Esophagus (tissue), 2 donors: ENCODE data around the gene ADAMTS19. TPM values are rescaled to one million over a fixed set of nuclear protein-coding genes. Genes with fewer than 3 reads are reported as not detected.
"Not testable (repeated sequence)": the region's sequence is repeated elsewhere in the genome, so short reads cannot be mapped to it uniquely, and the experiment has no call there.

Source experiments
- H3K27ac ChIP-seq, 2 donors: one replicate each; pipeline ENCODE4 v1.5.1; 2013; ENCODE audit warnings: low read depth in 2 of 2, mild to moderate bottlenecking in 2 of 2, inconsistent platforms in 1 of 2, low read length in 1 of 2, moderate library complexity in 1 of 2
- H3K27me3 ChIP-seq, 2 donors: one replicate each; pipeline ENCODE4 v1.6.1; 2013; ENCODE audit warnings: low read length in 2 of 2, control low read depth in 1 of 2, mild to moderate bottlenecking in 1 of 2; ENCODE audit not compliant: insufficient read depth in 2 of 2, control insufficient read depth in 1 of 2
- H3K36me3 ChIP-seq, 2 donors: one replicate each; pipeline ENCODE4 v1.6.1; 2013; ENCODE audit warnings: low read length in 1 of 2; ENCODE audit not compliant: control insufficient read depth in 2 of 2, insufficient read depth in 2 of 2
- H3K4me1 ChIP-seq, 2 donors: one replicate each; pipeline ENCODE4 v1.6.1; 2013; ENCODE audit warnings: low read length in 1 of 2; ENCODE audit not compliant: control insufficient read depth in 2 of 2, insufficient read depth in 2 of 2
- H3K4me3 ChIP-seq, 2 donors: one replicate each; pipeline ENCODE4 v1.5.1; 2013; ENCODE audit warnings: low read length in 2 of 2, mild to moderate bottlenecking in 2 of 2, low read depth in 1 of 2, moderate library complexity in 1 of 2
- H3K9me3 ChIP-seq, 2 donors: one replicate each; pipeline ENCODE4 v1.6.1; 2013; ENCODE audit warnings: mild to moderate bottlenecking in 2 of 2, low read depth in 1 of 2, low read length in 1 of 2, moderate library complexity in 1 of 2; ENCODE audit not compliant: control insufficient read depth in 2 of 2, insufficient read depth in 1 of 2
- WGBS, 2 donors: extraction: QIAGEN DNeasy Blood & Tissue Kit; methylation state at CpG; one replicate each; pipeline ENCODE4 v1.1.7; 2013; 5-methylcytosine and 5-hydroxymethylcytosine counted together
- polyA plus RNA-seq, 2 donors: library from polyadenylated mRNA; stranded (reverse); fragments of 200-250 nt; gene quantifications; one replicate each; pipeline ENCODE4 v1.2.3, GENCODE V29; 2013
- donor health status: healthy with polysubstance abuse.
- donor health status: Bipolar disorder and iron deficiency.

The ADAMTS19 gene, protein sequence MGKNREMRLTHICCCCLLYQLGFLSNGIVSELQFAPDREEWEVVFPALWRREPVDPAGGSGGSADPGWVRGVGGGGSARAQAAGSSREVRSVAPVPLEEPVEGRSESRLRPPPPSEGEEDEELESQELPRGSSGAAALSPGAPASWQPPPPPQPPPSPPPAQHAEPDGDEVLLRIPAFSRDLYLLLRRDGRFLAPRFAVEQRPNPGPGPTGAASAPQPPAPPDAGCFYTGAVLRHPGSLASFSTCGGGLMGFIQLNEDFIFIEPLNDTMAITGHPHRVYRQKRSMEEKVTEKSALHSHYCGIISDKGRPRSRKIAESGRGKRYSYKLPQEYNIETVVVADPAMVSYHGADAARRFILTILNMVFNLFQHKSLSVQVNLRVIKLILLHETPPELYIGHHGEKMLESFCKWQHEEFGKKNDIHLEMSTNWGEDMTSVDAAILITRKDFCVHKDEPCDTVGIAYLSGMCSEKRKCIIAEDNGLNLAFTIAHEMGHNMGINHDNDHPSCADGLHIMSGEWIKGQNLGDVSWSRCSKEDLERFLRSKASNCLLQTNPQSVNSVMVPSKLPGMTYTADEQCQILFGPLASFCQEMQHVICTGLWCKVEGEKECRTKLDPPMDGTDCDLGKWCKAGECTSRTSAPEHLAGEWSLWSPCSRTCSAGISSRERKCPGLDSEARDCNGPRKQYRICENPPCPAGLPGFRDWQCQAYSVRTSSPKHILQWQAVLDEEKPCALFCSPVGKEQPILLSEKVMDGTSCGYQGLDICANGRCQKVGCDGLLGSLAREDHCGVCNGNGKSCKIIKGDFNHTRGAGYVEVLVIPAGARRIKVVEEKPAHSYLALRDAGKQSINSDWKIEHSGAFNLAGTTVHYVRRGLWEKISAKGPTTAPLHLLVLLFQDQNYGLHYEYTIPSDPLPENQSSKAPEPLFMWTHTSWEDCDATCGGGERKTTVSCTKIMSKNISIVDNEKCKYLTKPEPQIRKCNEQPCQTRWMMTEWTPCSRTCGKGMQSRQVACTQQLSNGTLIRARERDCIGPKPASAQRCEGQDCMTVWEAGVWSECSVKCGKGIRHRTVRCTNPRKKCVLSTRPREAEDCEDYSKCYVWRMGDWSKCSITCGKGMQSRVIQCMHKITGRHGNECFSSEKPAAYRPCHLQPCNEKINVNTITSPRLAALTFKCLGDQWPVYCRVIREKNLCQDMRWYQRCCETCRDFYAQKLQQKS
- polyA plus RNA-seq, result under 1 TPM; 0.02 to 0.07 TPM

DNA sequence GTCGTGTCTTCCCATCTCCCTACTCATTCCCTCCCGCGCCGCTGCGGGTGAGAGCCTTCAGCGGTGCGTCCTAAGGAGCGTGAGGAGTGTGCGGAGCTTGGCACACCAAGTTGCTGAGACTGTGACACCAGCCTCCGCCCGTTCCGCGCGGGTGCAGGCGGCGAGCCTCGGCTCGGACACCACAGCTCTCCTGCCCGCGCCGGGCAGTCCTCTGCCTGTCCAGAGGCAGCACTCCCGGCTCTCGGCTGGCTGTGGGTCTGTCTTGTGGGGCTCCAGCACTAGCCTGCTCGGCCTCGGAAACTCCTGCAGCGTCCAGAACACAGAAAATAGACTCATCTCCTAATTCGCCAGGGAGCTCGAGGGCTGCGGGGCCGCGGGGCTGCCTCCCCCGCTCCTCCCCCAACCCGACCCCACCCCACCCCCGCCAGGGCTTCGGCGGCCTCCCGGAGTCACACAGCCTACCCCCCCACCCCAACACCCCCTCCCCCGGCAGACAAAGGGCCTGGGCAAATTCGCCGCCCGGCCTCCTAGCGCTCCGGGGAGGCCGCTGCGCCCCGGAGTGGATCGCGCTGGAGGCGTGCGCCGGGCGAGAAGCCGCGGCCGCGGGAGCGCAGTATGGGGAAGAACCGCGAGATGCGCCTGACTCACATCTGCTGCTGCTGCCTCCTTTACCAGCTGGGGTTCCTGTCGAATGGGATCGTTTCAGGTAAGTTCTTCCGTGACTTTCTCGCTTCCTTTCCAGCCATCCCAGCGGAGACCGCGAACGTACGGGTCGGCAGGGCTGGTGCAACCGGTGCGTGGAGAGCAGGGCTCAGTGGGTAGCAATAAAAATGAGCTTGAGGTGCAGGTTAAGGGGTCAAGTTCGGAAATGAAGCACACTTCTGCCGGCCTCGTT is at the start of gene ADAMTS19:
ADAMTS19 (plus strand) TSS at position 522 of the 895 bp plus-strand sequence; CDS start at position 616, 94 bp downstream.
- Histone ChIP-seq H3K27me3 (peaks cover 0 to 2% of the 10 kb centered on the region in 2 donors), H3K27ac (no peak within 1 kb of the TSS), H3K9me3 (no peaks in the 10 kb centered on the region), H3K4me1 (peaks cover 0 to 4% of the 10 kb centered on the region in 2 donors), H3K36me3 (no peaks in the 10 kb centered on the region), H3K4me3 (peak within 1 kb of the TSS; percentile 43 to 45)
- WGBS, 2 donors, result 5% methylated on average over 65 to 75 of the region's 75 CpGs

DNA sequence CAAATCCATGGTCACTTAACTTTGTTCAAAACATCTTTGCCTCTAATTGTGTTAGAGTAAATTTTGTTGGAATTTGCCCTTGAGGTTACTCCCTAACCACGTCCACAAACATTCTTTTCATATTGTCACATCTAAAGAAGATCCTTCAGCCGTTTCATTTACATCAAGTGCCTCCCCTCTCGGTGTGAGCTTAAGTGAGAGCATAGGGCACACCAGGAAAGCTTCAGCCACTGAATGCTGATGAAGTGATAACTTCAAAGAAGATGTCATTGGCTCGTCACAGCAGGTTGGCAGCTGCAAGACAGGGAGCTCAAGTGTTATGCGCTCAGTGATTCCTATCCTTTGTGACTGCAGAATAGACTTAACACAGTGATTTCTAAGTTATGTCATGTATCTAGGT is 49.6 kb upstream of the ADAMTS19 start:
- H3K27ac ChIP-seq, result no peak overlapping the region
- no peak overlapping the region for H3K4me3 ChIP-seq
- H3K4me1 ChIP-seq, result no peaks in the 10 kb centered on the region
- H3K9me3 ChIP-seq, result no peaks in the 10 kb centered on the region
- 36 to 40% methylated on average over 5 of the region's 5 CpGs for WGBS, 2 donors
- H3K27me3 ChIP-seq, result no peaks in the 10 kb centered on the region
- H3K36me3 ChIP-seq, result no peaks in the 10 kb centered on the region

GRCh38 chr5:129412721-129413120 is 47.4 kb upstream of the ADAMTS19 start:
- 68 to 71% methylated on average over 2 of the region's 2 CpGs for WGBS, 2 donors
- Histone ChIP-seq H3K27ac (no peak overlapping the region), H3K4me1 (no peaks in the 10 kb centered on the region), H3K36me3 (no peaks in the 10 kb centered on the region), H3K9me3 (no peaks in the 10 kb centered on the region), H3K27me3 (no peaks in the 10 kb centered on the region), H3K4me3 (no peak overlapping the region)

DNA sequence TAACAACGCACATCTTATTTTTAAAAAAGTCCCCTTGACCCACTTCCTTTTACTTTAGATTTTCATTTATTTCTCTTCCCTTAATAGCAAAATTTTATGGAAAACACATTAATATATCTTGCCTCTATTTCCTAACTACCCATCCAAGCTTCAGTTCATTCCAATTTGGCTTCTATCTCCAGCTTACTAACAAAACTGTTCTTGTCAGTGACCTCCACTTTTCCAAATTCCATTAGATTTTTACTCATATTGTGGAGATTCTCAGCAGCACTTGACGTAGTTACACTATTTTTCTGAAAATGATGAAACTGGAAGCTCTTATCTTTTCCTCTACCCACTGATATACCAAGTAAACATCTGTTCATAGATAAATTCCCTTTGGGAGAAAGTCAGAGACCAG is 46.5 kb upstream of the ADAMTS19 start:
- Histone ChIP-seq H3K27ac (no peak overlapping the region), H3K27me3 (no peaks in the 10 kb centered on the region), H3K36me3 (no peaks in the 10 kb centered on the region), H3K9me3 (no peaks in the 10 kb centered on the region), H3K4me3 (no peak overlapping the region), H3K4me1 (no peaks in the 10 kb centered on the region)
- 89 to 91% methylated on average over 2 of the region's 2 CpGs for WGBS, 2 donors

GRCh38 chr5:129419292-129419691 is 40.8 kb upstream of the ADAMTS19 start:
- WGBS, 2 donors, result 82 to 87% methylated on average over 3 of the region's 3 CpGs
- Histone ChIP-seq H3K27ac (no peak overlapping the region), H3K27me3 (no peaks in the 10 kb centered on the region), H3K9me3 (no peaks in the 10 kb centered on the region), H3K4me3 (no peak overlapping the region), H3K4me1 (no peaks in the 10 kb centered on the region), H3K36me3 (no peaks in the 10 kb centered on the region)

DNA sequence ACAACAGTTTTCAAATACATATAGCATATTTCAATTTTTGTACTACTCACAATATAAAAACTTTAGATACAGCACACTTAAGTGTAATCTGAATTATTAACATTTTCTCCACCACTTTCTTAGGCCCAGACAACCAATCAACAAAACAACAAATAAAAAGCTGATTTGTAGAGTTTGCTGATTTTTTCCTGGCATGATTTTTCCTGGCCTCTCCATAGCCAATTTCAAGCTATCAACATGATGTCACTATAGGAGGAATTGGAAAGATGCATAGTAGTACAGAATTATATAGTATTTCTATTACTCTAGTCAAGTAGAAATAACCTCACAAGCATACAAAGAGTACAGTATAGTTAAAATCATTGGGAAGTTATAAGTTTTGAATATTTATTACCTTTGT is 35.1 kb upstream of the ADAMTS19 start:
- no peaks in the 10 kb centered on the region for H3K9me3 ChIP-seq
- no peak overlapping the region for H3K4me3 ChIP-seq
- H3K36me3 ChIP-seq, result no peaks in the 10 kb centered on the region
- no peaks in the 10 kb centered on the region for H3K4me1 ChIP-seq
- H3K27ac ChIP-seq, result no peak overlapping the region
- H3K27me3 ChIP-seq, result no peaks in the 10 kb centered on the region

GRCh38 chr5:129426071-129426470 is 34.0 kb upstream of the ADAMTS19 start:
- Histone ChIP-seq H3K27ac (no peak overlapping the region), H3K36me3 (no peaks in the 10 kb centered on the region), H3K9me3 (no peaks in the 10 kb centered on the region), H3K4me3 (no peak overlapping the region), H3K4me1 (no peaks in the 10 kb centered on the region), H3K27me3 (no peaks in the 10 kb centered on the region)
- 72 to 84% methylated on average over 1 of the region's 1 CpG for WGBS, 2 donors

DNA sequence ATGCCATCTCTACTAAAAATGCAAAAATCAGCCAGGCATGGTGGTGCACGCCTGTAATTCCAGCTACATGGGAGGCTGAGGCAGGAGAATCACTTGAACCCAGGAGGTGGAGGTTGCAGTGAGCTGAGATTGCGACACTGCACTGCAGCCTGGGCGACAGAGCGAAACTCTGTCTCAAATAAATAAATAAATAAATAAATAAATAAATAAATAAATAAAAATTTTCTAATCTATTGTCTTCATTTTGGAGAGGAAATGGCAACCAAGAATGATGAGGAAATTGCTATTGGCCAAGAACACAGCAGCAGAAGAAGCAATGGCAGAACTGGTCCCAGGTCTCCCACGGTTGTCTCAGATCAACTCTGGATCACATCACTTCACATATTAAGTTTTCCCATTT is 31.5 kb upstream of the ADAMTS19 start:
- not testable (repeated sequence) for H3K4me1 ChIP-seq, H3K9me3 ChIP-seq, H3K27me3 ChIP-seq, H3K4me3 ChIP-seq, H3K36me3 ChIP-seq, H3K27ac ChIP-seq
- WGBS, 2 donors, result 88 to 96% methylated on average over 5 of the region's 5 CpGs

GRCh38 chr5:129431406-129431805 is 28.7 kb upstream of the ADAMTS19 start:
- H3K4me3 ChIP-seq, result no peak overlapping the region
- no peaks in the 10 kb centered on the region for H3K27me3 ChIP-seq
- H3K36me3 ChIP-seq, result no peaks in the 10 kb centered on the region
- no peaks in the 10 kb centered on the region for H3K9me3 ChIP-seq
- no peaks in the 10 kb centered on the region for H3K4me1 ChIP-seq
- H3K27ac ChIP-seq, result no peak overlapping the region
